Measurements from ENCODE around the gene PALD1. TPM values are rescaled to one million over a fixed set of nuclear protein-coding genes. Genes with fewer than 3 reads are reported as not detected.

Gene PALD1
- total RNA-seq, 1 experiment from 2014 or later = 33.1 TPM

GRCh38 chr10:70551466-70551865 is 72.9 kb downstream of the PALD1 start:
- H3K9me2 ChIP-seq (ENCODE audit: insufficient read depth) = no peaks in the 10 kb centered on the region
- no peaks in the 10 kb centered on the region for H4K20me1 ChIP-seq (ENCODE audit: insufficient read depth)
- H3K27ac ChIP-seq (ENCODE audit: low read depth, low read length) = no peak overlapping the region
- BruUV-seq (replicated peaks) = no TSS peak
- peaks cover 4 to 52% of the 10 kb centered on the region in 2 experiments; a peak in 3 of 4 replicates for H3K4me1 ChIP-seq (ENCODE audit: control insufficient read depth in 1 of 2, insufficient read depth in 2 of 2, low read length in 2 of 2)
- TF ChIP-seq SIN3A (IDR thresholded peaks at IDR 0.05; ENCODE audit: low read depth) (no peak), ELF1 (IDR thresholded peaks at IDR 0.05; ENCODE audit: borderline replicate concordance, low read depth) (no peak), CEBPB (IDR thresholded peaks at IDR 0.05; ENCODE audit: low read depth) (no peak), POLR2A (IDR thresholded peaks at IDR 0.05; ENCODE audit: borderline replicate concordance, extremely low read depth, insufficient read depth, insufficient read length) (no peak), EZH2phosphoT487 (IDR thresholded peaks at IDR 0.05; ENCODE audit: borderline replicate concordance) (no peak), FOSL1 (IDR thresholded peaks at IDR 0.05; ENCODE audit: low read depth) (no peak), SP1 (IDR thresholded peaks at IDR 0.05; ENCODE audit: low read depth) (no peak), CTCF (IDR thresholded peaks at IDR 0.05 in 2 of 3, conservative IDR thresholded peaks at IDR 0.05 in 1 of 3; ENCODE audit: borderline replicate concordance in 1 of 3, insufficient read depth in 1 of 3, low read depth in 2 of 3, low read length in 2 of 3) (no peak), ZFX (IDR thresholded peaks at IDR 0.05) (no peak), EGR1 (IDR thresholded peaks at IDR 0.05; ENCODE audit: low read depth) (no peak), ZNF274 (IDR thresholded peaks at IDR 0.05; ENCODE audit: low read depth, low read length) (no peak), YY1 (IDR thresholded peaks at IDR 0.05; ENCODE audit: extremely low read depth, insufficient replicate concordance, low read depth, low read length) (no peak), ZBTB33 (IDR thresholded peaks at IDR 0.05; ENCODE audit: extremely low read depth, insufficient replicate concordance, low read length) (no peak)
- intact Hi-C loops (cut with micrococcal nuclease) = loop anchor here (2.0 kb wide), 2 partner anchors 207 to 263 kb away; partner anchors contain the start of gene SGPL1
- ChIA-PET RAD21 (ENCODE audit: low non-redundant PET in 1 of 2, low total read pairs in 2 of 2, uncharacterized antibody in 2 of 2, unreplicated experiment in 2 of 2) (no interaction called here), POLR2A (no interaction called here), CTCF (interaction anchor here (0.9 to 1.7 kb wide), 2 partner anchors 90 to 336 kb away, joined by 3 to 4 read pairs; partner anchors contain the start of gene PCBD1)
- H3K79me2 ChIP-seq (ENCODE audit: insufficient read depth, low read length) = no peaks in the 10 kb centered on the region
- H3K9ac ChIP-seq (ENCODE audit: low read length) = no peak overlapping the region
- no peak overlapping the region for H2AFZ ChIP-seq (ENCODE audit: low read depth, low read length, poor library complexity, severe bottlenecking)
- no peaks in the 10 kb centered on the region for H3K9me3 ChIP-seq (ENCODE audit: control insufficient read depth in 1 of 2, insufficient read depth in 1 of 2, low read depth in 1 of 2, low read length in 2 of 2)
- H3K27me3 ChIP-seq (ENCODE audit: insufficient read depth, low read length) = no peaks in the 10 kb centered on the region
- H3K36me3 ChIP-seq (ENCODE audit: control insufficient read depth in 1 of 2, insufficient read depth in 2 of 2, low read length in 2 of 2) = peaks cover 12 to 20% of the 10 kb centered on the region in 2 experiments; a peak in 3 of 4 replicates
- no peak for DNase-seq (ENCODE audit: low read depth, low spot score)
- no peak for ATAC-seq
- H3K4me3 ChIP-seq (replicated peaks in 1 of 2; ENCODE audit: low read depth in 1 of 2, low read length in 2 of 2) = no peak overlapping the region
- no peak overlapping the region for H3K4me2 ChIP-seq (ENCODE audit: low read length)

Data from HCT116 (cell line).